DND-41 (cell line): Measurements from ENCODE around the gene C1QTNF5.
A peak's percentile ranks its signal among the peaks of the same experiment; 100 is the strongest.

Source experiments
- ATAC-seq: fragments of 200-7000 bp; cut with Tn5 transposase; 3 replicates; pipeline ENCODE4 v1.9.1; 2021; ENCODE audit warnings: low read depth; ENCODE audit not compliant: insufficient read depth
- DNase-seq: peaks from one replicate; pipeline ENCODE4 v3.0.0-alpha.2; 2020
- H2AFZ ChIP-seq: 2 replicates; pipeline ENCODE4 v1.6.0; 2012; ENCODE audit warnings: low read depth, low read length
- H3K27ac ChIP-seq: 2 replicates; pipeline ENCODE4 v1.5.1; 2012; ENCODE audit warnings: low read length, inconsistent platforms
- H3K27me3 ChIP-seq: fragments of 200-600 bp; sonication (generic); 2 replicates; pipeline ENCODE4 v1.6.0; 2012; ENCODE audit warnings: low read length, mild to moderate bottlenecking, inconsistent platforms; ENCODE audit not compliant: insufficient read depth, poor library complexity
- H3K36me3 ChIP-seq: 2 replicates; pipeline ENCODE4 v1.5.1; 2012; ENCODE audit warnings: low read length, inconsistent platforms; ENCODE audit not compliant: insufficient read depth
- H3K4me1 ChIP-seq: 2 replicates; pipeline ENCODE4 v1.5.1; 2012; ENCODE audit warnings: mild to moderate bottlenecking, low read length; ENCODE audit not compliant: insufficient read depth
- H3K4me2 ChIP-seq: 2 replicates; pipeline ENCODE4 v1.6.0; 2012; ENCODE audit warnings: mild to moderate bottlenecking, moderate library complexity, low read length, inconsistent platforms; ENCODE audit not compliant: insufficient read depth
- H3K4me3 ChIP-seq, 2 experiments: fragments of 200-600 bp in 1 of 2; shearing (Covaris generic) in 1 of 2; 2 replicates each; pipeline ENCODE4 v1.5.1; 2012 to 2016; ENCODE audit warnings: inconsistent platforms in 2 of 2, low read length in 2 of 2, mild to moderate bottlenecking in 2 of 2, low read depth in 1 of 2, moderate library complexity in 1 of 2
- H3K79me2 ChIP-seq: 2 replicates; pipeline ENCODE4 v1.6.0; 2012; ENCODE audit warnings: low read length, inconsistent platforms; ENCODE audit not compliant: insufficient read depth
- H3K9ac ChIP-seq: 2 replicates; pipeline ENCODE4 v1.6.0; 2012; ENCODE audit warnings: low read depth, mild to moderate bottlenecking, inconsistent platforms, low read length, moderate library complexity
- H3K9me3 ChIP-seq: 2 replicates; pipeline ENCODE4 v1.5.1; 2012; ENCODE audit warnings: low read length, moderate library complexity, mild to moderate bottlenecking, inconsistent platforms; ENCODE audit not compliant: insufficient read depth, severe bottlenecking
- H4K20me1 ChIP-seq: 2 replicates; pipeline ENCODE4 v1.6.0; 2012; ENCODE audit warnings: low read length; ENCODE audit not compliant: insufficient read depth
- EZH2 ChIP-seq: IDR thresholded peaks from 3 replicates; pipeline ENCODE4 v1.6.1; 2012; ENCODE audit warnings: borderline replicate concordance, low read depth, mild to moderate bottlenecking, moderate library complexity, low read length, inconsistent platforms; ENCODE audit not compliant: severe bottlenecking
- TF ChIP-seq, protein P1 (sequence below): IDR thresholded peaks from 2 replicates; pipeline ENCODE4 v1.5.1; 2012; ENCODE audit warnings: borderline replicate concordance, low read length, moderate library complexity, mild to moderate bottlenecking; ENCODE audit not compliant: poor library complexity, severe bottlenecking; ENCODE audit errors: extremely low read depth

Gene C1QTNF5

DNA sequence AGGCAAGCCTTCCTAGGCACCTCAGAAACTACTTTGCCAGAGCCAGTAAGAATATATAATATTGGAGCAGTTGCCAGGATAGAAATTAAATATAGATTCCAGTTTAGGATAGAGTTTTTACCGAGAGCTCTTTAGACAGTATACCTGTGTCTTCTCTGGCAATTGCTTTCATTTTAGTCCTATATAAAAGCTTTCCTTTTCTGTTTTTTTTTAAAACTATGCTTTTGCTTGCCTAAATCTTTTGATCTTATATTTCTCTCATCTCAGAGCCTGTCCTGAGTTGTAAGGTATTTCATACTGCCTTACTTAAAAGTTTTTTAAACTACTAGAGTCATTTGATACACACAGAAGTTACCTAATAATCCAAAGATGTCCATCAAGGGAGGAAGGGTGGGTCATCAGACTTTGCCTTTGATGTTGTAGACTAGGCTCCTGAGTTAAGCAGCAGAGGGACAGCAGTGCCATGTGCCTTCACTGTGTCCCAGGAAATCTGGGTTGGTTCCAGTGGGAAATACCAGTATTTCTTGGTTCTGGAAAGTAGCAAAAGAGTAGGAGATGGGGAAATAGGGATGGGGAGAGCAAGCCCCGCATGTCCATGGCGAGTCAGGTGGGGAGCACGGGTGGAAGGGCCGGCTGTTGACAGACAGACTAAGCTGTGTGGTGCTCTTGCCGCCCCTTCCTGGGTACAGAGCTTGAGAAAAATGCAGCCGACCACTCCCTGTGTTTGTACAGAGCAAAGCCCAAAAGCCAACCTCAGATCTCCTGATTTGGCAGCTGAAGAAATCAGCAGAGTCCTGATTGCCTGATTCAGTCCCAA lies 34.9 kb downstream of the C1QTNF5 start:
- Histone ChIP-seq H2AFZ (no peak overlapping the region), H3K9me3 (no peaks in the 10 kb centered on the region), H3K79me2 (no peaks in the 10 kb centered on the region), H3K4me3 (no peak overlapping the region), H4K20me1 (no peaks in the 10 kb centered on the region), H3K9ac (no peak overlapping the region), H3K27ac (no peak overlapping the region), H3K4me1 (no peaks in the 10 kb centered on the region), H3K27me3 (no peaks in the 10 kb centered on the region), H3K4me2 (no peak overlapping the region), H3K36me3 (peaks cover 45% of the 10 kb centered on the region)
- ATAC-seq: 0 out of 3 replicates have a peak, but pooled peaks have one; percentile 11
- DNase-seq: no peak
- TF ChIP-seq EZH2: no peak
- TF ChIP-seq, protein P1, sequence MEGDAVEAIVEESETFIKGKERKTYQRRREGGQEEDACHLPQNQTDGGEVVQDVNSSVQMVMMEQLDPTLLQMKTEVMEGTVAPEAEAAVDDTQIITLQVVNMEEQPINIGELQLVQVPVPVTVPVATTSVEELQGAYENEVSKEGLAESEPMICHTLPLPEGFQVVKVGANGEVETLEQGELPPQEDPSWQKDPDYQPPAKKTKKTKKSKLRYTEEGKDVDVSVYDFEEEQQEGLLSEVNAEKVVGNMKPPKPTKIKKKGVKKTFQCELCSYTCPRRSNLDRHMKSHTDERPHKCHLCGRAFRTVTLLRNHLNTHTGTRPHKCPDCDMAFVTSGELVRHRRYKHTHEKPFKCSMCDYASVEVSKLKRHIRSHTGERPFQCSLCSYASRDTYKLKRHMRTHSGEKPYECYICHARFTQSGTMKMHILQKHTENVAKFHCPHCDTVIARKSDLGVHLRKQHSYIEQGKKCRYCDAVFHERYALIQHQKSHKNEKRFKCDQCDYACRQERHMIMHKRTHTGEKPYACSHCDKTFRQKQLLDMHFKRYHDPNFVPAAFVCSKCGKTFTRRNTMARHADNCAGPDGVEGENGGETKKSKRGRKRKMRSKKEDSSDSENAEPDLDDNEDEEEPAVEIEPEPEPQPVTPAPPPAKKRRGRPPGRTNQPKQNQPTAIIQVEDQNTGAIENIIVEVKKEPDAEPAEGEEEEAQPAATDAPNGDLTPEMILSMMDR: no peak

DNA sequence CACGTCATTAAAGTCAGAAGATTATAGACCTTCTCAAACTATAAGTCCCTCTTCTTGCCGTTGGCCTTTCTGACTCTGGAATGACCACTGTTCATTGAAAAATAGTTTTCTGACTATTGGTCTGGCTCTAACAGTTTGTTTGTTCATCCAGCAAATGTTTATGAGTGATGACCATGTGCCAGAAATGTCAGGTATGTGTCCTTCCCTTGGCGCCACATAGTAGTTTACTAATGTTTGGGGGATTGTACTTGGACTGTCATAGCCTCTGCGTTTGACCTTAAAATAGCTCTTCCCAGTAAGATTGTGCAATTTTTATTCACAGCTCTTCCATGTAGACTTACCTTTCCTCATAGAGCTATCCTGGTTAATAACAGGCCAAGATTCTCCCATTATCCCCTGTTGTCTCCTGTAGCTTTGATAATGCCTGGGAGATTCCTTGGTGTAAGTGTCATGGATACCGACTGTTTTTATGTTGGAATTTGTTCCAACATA lies 37.4 kb downstream of the C1QTNF5 start:
- Histone ChIP-seq H3K27me3 (no peaks in the 10 kb centered on the region), H3K4me1 (no peaks in the 10 kb centered on the region), H3K4me2 (no peak overlapping the region), H3K9ac (no peak overlapping the region), H3K27ac (no peak overlapping the region), H3K9me3 (no peaks in the 10 kb centered on the region), H4K20me1 (no peaks in the 10 kb centered on the region), H3K4me3 (no peak overlapping the region), H3K36me3 (peaks cover 70% of the 10 kb centered on the region), H3K79me2 (no peaks in the 10 kb centered on the region), H2AFZ (no peak overlapping the region)
- DNase-seq: no peak
- no peak for ATAC-seq
- no peak for TF ChIP-seq EZH2
- TF ChIP-seq, protein P1: no peak

DNA sequence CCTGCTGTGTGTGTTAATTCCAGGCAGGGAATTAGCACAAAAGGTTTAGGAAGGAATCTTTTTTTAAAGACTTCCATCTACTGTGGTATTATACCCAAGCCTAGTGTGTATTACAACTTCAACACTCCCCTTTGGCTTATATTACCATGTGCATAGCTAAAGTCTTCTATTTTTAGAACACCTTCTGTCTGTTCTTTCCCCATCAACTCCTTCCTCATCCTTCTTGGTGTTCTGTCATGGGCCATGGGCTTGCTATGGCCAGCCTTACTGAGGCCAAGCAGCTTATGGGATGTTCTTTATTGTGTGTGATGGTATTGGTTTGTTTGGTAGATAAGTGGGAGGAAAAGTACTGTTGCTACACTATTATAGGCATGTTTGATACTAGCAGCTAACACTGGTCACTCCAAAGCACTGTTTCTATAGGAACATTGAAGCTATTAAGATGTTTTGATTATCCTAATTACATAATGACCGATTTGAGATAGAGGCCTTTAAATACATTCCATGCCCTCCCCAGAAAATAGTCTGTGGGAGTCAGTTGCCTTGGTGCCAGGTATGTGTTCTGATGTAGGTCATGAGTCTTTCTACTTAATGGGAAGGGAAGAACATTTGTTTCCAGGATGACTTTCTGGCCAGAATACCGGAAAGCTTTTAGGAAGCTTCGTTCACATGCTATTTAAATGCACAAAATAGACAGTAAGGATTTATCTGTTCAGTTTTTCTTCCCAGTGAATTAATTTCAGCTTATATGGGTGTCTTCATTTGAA lies 40.3 kb downstream of the C1QTNF5 start:
- no peaks in the 10 kb centered on the region for H3K79me2 ChIP-seq
- no peak overlapping the region for H3K9ac ChIP-seq
- no peak for DNase-seq
- H4K20me1 ChIP-seq: no peaks in the 10 kb centered on the region
- H2AFZ ChIP-seq: no peak overlapping the region
- TF ChIP-seq EZH2: no peak
- TF ChIP-seq, protein P1: no peak
- H3K4me3 ChIP-seq: no peak overlapping the region
- H3K9me3 ChIP-seq: no peaks in the 10 kb centered on the region
- H3K36me3 ChIP-seq: peaks cover 79% of the 10 kb centered on the region
- no peaks in the 10 kb centered on the region for H3K4me1 ChIP-seq
- no peaks in the 10 kb centered on the region for H3K27me3 ChIP-seq
- no peak for ATAC-seq
- H3K4me2 ChIP-seq: no peak overlapping the region
- no peak overlapping the region for H3K27ac ChIP-seq
